ENCODE measurements around the gene NFE2L2.

NFE2L2 gene

GRCh38 chr2:177241711-177242120 is 22.8 kb downstream of the NFE2L2 start:
- DNase-seq (ENCODE audit: extremely low spot score), result no peak
- CTCF ChIA-PET, result interaction anchor here (1.0 kb wide), 1 partner anchor 13 kb away, joined by 3 read pairs; no protein-coding TSS in a partner anchor
- TF ChIP-seq HDGF (IDR thresholded peaks at IDR 0.05; ENCODE audit: borderline replicate concordance) (no peak), NFRKB (IDR thresholded peaks at IDR 0.05) (no peak), L3MBTL2 (conservative IDR thresholded peaks at IDR 0.05) (no peak), ELF4 (IDR thresholded peaks at IDR 0.05) (no peak), CTBP1 (IDR thresholded peaks at IDR 0.05; ENCODE audit: borderline replicate concordance) (no peak), BHLHE40 (IDR thresholded peaks at IDR 0.05; ENCODE audit: borderline replicate concordance) (no peak), ZNF384 (IDR thresholded peaks at IDR 0.05) (no peak), FOXK2 (IDR thresholded peaks at IDR 0.05) (no peak)
- POLR2A ChIA-PET, result no interaction called here

- CTCF ChIA-PET, result no interaction called here
- DNase-seq (ENCODE audit: extremely low spot score), result no peak
- TF ChIP-seq FOXA1 (IDR thresholded peaks at IDR 0.05) (no peak), ARNT (IDR thresholded peaks at IDR 0.05) (no peak), PKNOX1 (IDR thresholded peaks at IDR 0.05) (peak; percentile 50)
- POLR2A ChIA-PET, result interaction anchor here (0.7 to 1.7 kb wide), 2 partner anchors 11 to 25 kb away, joined by 6 read pairs; partner anchors contain the start of gene NFE2L2
These were observed 24.4 kb downstream of the NFE2L2 start for GRCh38 chr2:177239932-177240630.

- DNase-seq (ENCODE audit: extremely low spot score), result no peak
- CTCF ChIA-PET, result interaction anchor here (1.8 kb wide), 1 partner anchor 74 kb away, joined by 6 read pairs; no protein-coding TSS in a partner anchor
- POLR2A ChIA-PET, result interaction anchor here (1.7 kb wide), 1 partner anchor 26 kb away, joined by 6 read pairs; the partner anchor contains the start of gene NFE2L2
- TF ChIP-seq L3MBTL2 (conservative IDR thresholded peaks at IDR 0.05) (no peak), TARDBP (IDR thresholded peaks at IDR 0.05) (no peak), SUZ12 (IDR thresholded peaks at IDR 0.05) (no peak), LEF1 (IDR thresholded peaks at IDR 0.05; ENCODE audit: borderline replicate concordance) (no peak), PKNOX1 (IDR thresholded peaks at IDR 0.05) (no peak), FOXK2 (IDR thresholded peaks at IDR 0.05) (no peak), NFRKB (IDR thresholded peaks at IDR 0.05) (no peak), BHLHE40 (IDR thresholded peaks at IDR 0.05; ENCODE audit: borderline replicate concordance) (no peak), FOXM1 (IDR thresholded peaks at IDR 0.05; ENCODE audit: borderline replicate concordance) (no peak), FOXA1 (IDR thresholded peaks at IDR 0.05) (no peak), SP1 (IDR thresholded peaks at IDR 0.05) (no peak), ZNF384 (IDR thresholded peaks at IDR 0.05) (no peak), HDGF (IDR thresholded peaks at IDR 0.05; ENCODE audit: borderline replicate concordance) (no peak), ARNT (IDR thresholded peaks at IDR 0.05) (no peak), ELF4 (IDR thresholded peaks at IDR 0.05) (no peak), CTBP1 (IDR thresholded peaks at IDR 0.05; ENCODE audit: borderline replicate concordance) (no peak)
These were observed 25.5 kb downstream of the NFE2L2 start for GRCh38 chr2:177239053-177239452.

- TF ChIP-seq NFRKB (IDR thresholded peaks at IDR 0.05) (no peak), CTBP1 (IDR thresholded peaks at IDR 0.05; ENCODE audit: borderline replicate concordance) (no peak), ELF4 (IDR thresholded peaks at IDR 0.05) (no peak), ZNF384 (IDR thresholded peaks at IDR 0.05) (no peak), BHLHE40 (IDR thresholded peaks at IDR 0.05; ENCODE audit: borderline replicate concordance) (no peak), FOXK2 (IDR thresholded peaks at IDR 0.05) (no peak), SUZ12 (IDR thresholded peaks at IDR 0.05) (no peak), LEF1 (IDR thresholded peaks at IDR 0.05; ENCODE audit: borderline replicate concordance) (no peak), FOXA1 (IDR thresholded peaks at IDR 0.05) (no peak), TARDBP (IDR thresholded peaks at IDR 0.05) (no peak), ARNT (IDR thresholded peaks at IDR 0.05) (no peak), SP1 (IDR thresholded peaks at IDR 0.05) (no peak)
- POLR2A ChIA-PET, result interaction anchor here (1.2 to 1.3 kb wide), 2 partner anchors 23 to 25 kb away, joined by 3 to 4 read pairs; partner anchors contain the start of gene HNRNPA3
These were observed 26.6 kb downstream of the NFE2L2 start for GRCh38 chr2:177237932-177238331.

GRCh38 chr2:177235855-177236437 is 28.6 kb downstream of the NFE2L2 start:
- no peak for DNase-seq (ENCODE audit: extremely low spot score)
- CTCF ChIA-PET, result interaction anchor here (0.6 kb wide), 1 partner anchor 71 kb away, joined by 4 read pairs; no protein-coding TSS in a partner anchor
- POLR2A ChIA-PET, result interaction anchor here (0.6 kb wide), 1 partner anchor 34 kb away, joined by 4 read pairs; no protein-coding TSS in a partner anchor
- TF ChIP-seq FOXM1 (IDR thresholded peaks at IDR 0.05; ENCODE audit: borderline replicate concordance) (no peak), L3MBTL2 (conservative IDR thresholded peaks at IDR 0.05) (no peak), NFRKB (IDR thresholded peaks at IDR 0.05) (no peak), ARNT (IDR thresholded peaks at IDR 0.05) (no peak), ZNF384 (IDR thresholded peaks at IDR 0.05) (no peak), SP1 (IDR thresholded peaks at IDR 0.05) (no peak), SUZ12 (IDR thresholded peaks at IDR 0.05) (no peak), BHLHE40 (IDR thresholded peaks at IDR 0.05; ENCODE audit: borderline replicate concordance) (no peak), CTBP1 (IDR thresholded peaks at IDR 0.05; ENCODE audit: borderline replicate concordance) (no peak), ELF4 (IDR thresholded peaks at IDR 0.05) (no peak), PKNOX1 (IDR thresholded peaks at IDR 0.05) (no peak), FOXA1 (IDR thresholded peaks at IDR 0.05) (no peak)

More at GRCh38 chr2:177237932-177238331, 26.6 kb downstream of the NFE2L2 start:
- CTCF ChIA-PET, result interaction anchor here (0.6 to 1.8 kb wide), 2 partner anchors 53 to 72 kb away, joined by 6 to 7 read pairs; no protein-coding TSS in a partner anchor
- DNase-seq (ENCODE audit: extremely low spot score), result no peak

GRCh38 chr2:177234267-177234666 is 30.3 kb downstream of the NFE2L2 start:
- TF ChIP-seq ELF4 (IDR thresholded peaks at IDR 0.05) (no peak), FOXA1 (IDR thresholded peaks at IDR 0.05) (no peak), NFRKB (IDR thresholded peaks at IDR 0.05) (no peak), BHLHE40 (IDR thresholded peaks at IDR 0.05; ENCODE audit: borderline replicate concordance) (no peak), ZNF384 (IDR thresholded peaks at IDR 0.05) (no peak), FOXM1 (IDR thresholded peaks at IDR 0.05; ENCODE audit: borderline replicate concordance) (no peak), CTBP1 (IDR thresholded peaks at IDR 0.05; ENCODE audit: borderline replicate concordance) (no peak), SUZ12 (IDR thresholded peaks at IDR 0.05) (no peak), HDGF (IDR thresholded peaks at IDR 0.05; ENCODE audit: borderline replicate concordance) (no peak), FOXK2 (IDR thresholded peaks at IDR 0.05) (no peak), PKNOX1 (IDR thresholded peaks at IDR 0.05) (no peak; the same call in 1 of the 2 replicates), LEF1 (IDR thresholded peaks at IDR 0.05; ENCODE audit: borderline replicate concordance) (no peak), TARDBP (IDR thresholded peaks at IDR 0.05) (no peak), L3MBTL2 (conservative IDR thresholded peaks at IDR 0.05) (no peak), ARNT (IDR thresholded peaks at IDR 0.05) (no peak), SP1 (IDR thresholded peaks at IDR 0.05) (no peak)
- ChIA-PET CTCF (no interaction called here), POLR2A (no interaction called here)
- DNase-seq (ENCODE audit: extremely low spot score), result no peak

Measured in HEK293T (cell line).